GM21390 (cell line): ENCODE results near the gene MPDZ.

Source experiments
- ATAC-seq: cut with Tn5 transposase; IDR thresholded peaks from one replicate; pipeline ENCODE4 v1.9.1; 2021; ENCODE audit not compliant: unreplicated experiment

The MPDZ gene

DNA sequence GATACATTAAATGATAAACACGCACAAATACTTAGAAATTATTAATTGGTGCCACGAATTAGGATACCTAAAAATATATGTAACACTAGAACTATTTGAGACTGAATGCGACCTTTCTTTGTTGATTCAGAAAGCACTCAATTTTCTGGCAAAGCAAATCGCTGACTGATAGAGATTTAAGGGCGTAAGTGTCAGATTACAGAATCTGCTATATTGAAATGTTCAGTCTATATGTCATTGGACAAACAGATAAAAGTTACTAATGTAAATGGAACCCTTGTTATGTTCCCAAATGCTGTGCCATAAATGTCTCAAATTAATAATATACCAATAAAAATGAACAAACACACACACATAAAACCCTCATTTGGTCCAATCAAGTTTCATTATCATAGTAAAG lies 137.9 kb downstream of the MPDZ start:
- ATAC-seq, result no peak

DNA sequence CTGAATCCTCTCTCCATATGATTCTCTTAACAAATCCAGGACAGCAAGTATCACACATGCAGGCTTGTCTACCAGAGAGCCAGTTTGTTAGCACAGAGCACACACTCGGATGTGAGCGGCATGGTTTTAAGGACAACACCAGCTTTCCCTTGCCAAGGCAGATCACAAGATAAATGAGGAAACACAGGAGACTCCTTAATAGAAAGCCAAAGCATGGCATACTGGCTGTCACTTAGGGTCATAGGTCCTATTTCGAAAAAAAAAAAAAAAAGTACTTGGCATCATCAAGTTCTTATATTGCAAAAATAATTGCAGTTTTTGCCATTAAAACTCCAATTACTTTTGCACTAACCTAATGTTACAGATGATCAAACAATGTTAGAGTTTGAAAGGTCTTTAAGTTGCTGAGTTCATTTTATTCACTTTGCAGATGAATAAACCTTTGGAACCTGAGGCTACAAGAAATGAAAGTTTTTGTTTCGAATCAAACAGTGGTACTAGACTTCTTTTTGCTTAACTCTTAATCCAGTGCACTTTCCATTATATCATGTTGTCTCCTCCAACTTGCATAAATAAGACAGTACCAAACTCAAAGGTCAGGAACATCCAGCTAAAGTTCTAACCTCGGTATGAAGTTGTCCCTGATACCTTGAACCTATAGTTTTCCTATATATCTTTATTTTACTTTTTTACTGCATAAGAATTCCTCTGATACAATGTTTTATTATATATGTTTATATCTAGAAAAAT lies 138.5 kb downstream of the MPDZ start:
- ATAC-seq, result no peak

DNA sequence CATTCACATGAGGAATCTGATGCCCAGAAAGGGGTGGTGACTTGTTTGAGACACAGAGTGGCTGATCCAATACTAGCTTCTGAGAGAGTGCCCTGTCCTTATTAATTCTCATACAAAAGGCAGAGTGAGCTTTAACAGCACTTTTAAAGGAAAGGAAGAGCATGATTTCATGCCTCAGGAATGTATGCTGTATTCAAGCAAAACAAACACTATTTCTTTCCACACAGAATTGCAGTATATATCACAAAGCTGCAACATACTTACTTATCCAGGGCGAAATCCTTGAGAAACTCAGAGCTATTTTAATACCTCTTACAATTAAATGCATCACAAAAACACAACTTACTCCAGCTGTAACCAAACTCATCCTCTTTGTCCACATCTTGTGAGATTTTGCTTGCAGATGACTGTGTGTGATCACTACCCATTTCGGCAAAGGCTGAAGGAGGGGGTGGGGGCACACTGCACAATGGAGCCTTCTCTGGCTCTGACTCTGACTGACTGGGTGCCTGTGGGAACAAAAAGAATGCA lies 139.8 kb downstream of the MPDZ start:
- ATAC-seq, result no peak

DNA sequence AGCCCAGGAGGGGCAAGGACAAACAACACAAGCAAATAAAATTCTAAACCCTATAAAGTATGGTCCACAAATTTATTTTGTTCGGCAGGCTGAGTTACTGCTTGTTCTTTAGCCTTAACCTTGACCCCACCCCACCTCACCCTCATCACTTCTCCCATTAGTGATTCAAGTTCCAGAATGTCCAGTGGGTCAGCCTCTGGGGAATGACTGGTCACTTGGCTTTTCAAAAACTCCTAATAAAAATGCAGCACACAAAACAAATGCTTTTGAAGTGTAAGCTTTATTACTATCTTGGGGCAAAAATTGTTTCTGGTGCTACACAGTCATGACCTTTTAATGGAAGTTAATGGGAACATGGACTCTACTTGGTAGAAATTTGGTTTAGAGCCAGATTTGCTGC lies 142.1 kb downstream of the MPDZ start:
- ATAC-seq, result no peak

DNA sequence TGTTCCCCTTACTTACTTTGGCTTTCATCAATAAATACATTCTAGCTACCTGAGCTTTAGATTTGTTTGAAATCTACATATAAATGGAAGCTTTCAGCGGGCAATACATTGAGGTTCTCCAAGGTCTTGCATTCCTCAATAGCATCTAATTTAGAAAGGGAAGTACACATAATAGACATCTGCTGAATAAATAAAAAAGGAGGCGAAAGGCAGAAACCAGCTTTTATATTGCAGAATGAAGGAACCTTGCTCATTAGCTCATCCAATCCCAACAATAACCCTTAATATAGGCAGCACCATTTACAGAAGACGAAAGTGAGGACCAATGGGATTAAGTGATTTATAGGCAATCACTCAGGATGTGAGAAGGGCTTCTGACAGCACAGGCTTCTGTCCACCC lies 147.5 kb downstream of the MPDZ start:
- ATAC-seq, result no peak

DNA sequence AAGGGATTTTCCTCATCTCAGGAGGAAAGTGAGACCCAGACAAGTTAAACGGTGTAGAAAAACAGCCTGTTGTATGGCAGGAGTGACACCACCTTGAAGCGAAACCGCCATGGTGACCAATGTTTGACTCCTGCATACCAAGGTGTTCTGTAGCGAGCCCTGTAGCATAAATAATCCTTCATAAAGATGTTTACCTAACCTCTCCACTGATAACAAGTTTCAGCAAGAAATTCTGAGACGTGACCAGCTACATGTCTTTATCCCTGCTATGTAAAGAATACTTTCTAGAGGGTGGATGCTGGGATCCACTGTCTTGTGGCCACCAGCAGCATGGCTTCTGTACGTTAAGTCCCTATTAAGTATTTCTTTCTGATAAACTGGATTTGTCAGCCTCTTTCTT lies 148.1 kb downstream of the MPDZ start:
- ATAC-seq, result no peak

DNA sequence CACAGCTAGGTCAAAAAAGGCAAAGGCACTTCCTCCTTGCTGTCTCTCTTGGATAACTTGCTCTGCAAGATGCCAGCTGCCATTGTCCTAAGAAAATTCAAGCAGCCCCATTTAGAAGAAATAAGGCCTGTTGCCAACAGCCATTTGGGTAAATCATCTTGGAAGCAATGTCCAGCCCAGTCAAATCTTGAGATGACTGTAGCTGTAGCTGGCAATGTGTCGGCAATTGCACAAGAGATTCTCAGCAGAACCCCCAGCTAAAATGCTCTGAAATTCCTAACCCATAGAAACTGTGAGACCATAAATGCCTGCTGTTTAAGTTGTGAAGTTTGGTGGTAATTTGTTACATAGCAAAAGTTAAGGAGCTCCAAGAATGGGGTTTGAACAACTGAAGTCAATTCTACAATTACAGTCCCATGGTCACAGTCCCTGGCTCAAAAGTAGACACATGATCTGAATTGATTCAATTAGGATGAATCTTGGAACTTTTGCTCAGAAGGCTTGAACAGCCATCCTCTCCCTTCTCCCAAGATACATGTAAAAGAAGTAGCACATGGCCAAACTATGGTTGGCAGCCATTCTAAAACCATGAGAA lies 151.1 kb downstream of the MPDZ start:
- ATAC-seq, result no peak

DNA sequence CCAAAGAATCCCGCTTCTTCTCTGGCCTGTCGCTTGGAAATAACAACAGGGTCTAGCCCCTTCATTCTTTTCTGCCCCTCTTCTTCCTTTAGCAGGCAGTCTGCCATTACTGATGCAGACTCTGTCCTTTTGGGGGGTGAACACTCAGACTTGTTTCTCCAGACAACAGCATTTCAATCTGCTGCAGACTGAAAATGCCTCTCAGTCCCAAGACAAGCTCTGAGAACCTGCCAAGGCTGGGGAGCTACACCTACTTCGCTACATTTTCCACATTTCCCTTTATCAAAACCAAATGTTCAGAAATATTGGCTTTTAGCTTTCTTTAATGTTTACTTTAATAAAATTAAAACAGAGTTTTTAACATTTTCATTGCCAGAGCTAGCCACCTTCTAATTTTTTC lies 152.4 kb downstream of the MPDZ start:
- no peak for ATAC-seq

DNA sequence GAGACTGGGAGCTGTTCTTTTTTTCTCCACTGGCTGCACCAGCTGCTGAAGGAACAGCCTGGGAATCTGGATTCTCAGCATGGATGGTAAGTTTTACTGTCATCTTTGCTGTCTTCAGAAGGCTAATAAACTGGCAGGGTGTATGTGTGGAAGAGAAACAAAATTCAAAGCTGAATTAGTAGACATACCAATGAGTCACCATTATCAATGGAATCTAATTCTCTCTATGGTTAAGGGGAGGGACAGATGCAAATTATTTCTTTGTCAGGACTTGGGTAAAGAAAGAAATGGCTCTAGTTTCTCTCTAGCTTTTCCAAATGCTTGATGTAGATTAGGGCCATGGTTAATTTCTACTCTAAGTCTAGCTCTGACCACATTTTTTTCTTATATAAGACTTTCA lies 154.2 kb downstream of the MPDZ start:
- no peak for ATAC-seq

DNA sequence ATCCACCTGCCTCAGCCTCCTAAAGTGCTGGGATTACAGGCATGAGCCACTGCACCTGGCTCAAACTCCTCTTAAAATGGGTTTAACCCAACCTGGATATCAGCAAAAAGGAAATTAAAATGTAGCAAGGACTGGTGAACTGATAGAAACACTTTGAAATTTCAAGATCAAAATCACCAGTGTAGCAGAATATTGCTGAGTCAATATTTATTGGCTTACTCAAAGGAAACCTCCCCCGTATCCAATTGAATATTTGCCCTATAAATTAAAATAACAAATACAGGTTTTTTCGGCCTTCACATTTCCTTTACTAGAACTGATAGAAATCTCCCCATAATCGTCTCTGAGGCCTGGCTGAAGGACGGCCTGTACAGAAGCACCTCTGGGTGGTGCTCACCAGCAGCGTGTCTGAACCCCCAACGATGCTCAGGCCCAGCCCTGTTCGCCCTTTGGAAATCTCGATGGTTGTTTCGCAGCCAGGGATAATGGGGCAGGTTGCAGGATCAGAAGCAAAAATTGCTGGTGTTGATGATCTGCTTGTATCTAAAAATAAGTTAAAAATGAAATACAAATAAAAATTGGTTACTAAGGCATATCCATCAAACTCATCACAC lies 156.6 kb downstream of the MPDZ start:
- ATAC-seq, result no peak

DNA sequence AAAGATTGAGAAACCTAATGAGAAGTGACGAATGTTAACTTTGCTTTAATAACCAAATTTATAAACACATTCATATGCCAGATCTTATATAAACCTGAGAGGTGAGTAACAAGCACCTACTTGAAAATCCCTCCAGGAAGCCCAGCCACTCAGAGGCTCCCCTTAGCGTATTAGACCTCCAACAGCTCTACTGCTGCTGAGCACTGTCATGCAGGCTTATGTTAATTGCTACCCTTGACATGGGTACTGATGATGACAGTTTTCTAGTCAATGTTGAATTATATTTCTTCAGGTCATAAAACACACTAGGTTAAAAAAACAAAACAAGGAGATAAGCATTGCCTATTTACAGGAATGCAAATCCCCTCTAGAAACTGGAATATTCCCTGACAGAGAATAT lies 161.2 kb downstream of the MPDZ start:
- ATAC-seq, result no peak

DNA sequence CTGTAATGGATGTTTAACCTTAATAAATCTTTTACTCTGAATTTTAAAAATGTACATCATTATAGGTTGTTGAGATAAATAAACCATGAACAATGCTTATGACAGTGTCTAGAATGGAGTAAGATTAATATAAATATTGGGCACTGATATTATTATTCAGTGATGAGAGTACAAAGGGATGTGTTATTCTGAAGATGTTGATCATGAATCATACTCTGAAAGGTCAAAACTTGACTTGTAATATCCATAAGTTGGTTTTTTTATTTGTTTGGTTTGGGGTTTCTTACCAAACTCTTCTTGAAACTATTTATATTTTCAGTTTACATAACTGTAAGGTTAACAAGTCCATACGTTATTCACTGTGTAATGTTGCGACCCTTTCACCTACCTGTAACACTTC lies 163.2 kb downstream of the MPDZ start:
- no peak for ATAC-seq

DNA sequence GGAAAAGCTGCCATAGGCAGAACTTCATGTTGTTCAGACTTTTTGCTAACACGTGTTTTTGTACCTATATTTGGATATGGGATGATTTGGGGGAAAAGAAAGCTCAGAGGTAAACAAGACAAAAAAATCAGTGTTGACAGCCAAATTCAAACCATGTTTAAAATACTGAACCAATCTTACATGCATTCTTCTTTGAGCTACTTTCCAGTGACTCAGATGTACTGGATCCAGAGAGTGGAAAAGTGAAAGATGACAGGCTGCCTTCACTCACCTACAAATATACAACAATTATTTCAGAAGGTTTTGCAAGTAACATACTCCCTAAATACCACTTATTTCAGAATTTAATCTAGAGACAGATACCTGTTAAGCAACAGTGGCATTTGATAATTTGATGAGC lies 165.7 kb downstream of the MPDZ start:
- no peak for ATAC-seq

DNA sequence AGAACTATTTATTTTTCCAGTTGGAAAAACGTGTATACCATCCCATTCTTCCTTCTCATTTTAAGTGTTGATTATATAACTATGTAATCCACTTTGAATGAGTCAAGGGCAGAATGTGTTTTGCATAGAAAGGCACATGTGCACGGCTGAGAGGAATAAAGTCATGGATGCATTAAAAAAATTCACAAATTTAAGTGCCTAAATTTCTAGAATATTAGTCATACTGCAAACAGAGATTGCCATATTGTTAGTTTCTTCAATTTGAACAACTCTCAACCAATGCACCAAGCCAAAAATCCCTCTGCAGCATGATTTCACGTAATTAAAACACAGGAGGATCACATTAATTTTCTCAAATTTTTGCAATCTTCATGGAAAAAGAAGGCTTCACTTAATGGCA lies 166.3 kb downstream of the MPDZ start:
- no peak for ATAC-seq

DNA sequence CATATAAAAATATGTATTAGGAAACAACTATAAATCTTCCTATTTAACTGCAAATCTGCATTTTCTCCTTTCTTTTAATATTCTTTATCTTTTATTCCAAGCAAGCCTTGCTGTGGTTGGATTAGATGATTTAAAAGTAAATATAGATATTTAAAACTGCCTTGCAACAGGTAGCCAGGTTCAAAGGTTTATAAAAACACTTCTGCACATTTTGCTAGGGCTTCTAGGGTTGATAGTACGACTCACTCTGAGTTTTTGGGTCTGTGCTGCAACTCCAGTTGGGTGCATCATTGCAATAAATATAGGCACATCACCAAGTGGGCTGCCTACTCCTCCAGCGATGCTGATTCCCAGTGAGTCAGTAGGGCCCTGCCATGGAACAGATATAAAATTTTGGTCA lies 167.7 kb downstream of the MPDZ start:
- no peak for ATAC-seq

DNA sequence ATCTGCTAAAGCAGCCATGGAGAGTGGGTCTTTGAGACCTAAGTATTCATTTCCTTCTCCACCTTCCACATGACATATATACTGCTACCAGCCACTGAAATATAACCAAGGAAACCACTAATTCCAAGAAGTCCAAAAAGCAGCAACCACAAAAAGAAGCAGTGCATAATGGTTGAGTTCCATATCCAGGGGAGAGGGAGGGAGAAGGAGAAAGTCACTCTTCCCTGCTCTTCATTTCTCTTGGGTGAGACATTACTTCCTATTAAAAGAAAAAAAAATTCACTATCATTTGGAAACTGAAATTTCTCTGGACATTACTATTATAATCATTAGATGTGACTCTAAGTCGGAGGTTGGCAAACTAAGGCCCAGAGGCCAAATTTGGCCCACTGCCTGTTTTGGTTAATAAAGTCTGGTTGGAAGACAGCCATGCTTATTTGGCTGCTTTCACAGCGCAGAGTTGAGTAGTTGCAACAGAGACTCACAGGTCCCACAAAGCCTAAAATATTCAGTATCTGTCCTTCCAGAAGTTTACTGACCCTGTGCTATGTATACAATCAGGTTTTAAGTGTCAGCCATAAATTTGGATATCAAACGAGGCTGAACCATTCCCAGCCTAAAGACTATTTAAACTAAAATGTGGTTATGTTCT lies 168.6 kb downstream of the MPDZ start:
- no peak for ATAC-seq

DNA sequence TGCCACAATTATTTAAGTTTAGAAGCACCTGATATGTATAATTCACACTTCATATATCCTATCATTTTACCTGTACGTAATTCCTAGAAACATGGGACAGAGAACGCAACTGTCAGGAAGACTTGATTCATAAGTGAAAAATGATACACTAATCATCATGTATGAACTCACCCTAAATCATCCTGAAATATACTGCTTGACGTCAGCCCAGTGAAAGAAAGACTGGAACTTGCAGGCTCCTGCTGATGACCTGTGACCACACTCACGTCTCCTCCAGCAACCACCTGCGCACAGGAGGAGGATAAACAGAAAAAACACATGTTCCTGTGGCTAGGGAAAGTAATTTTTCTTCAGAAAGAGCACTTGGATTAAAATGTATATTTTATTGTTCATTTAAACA lies 169.7 kb downstream of the MPDZ start:
- ATAC-seq, result no peak

DNA sequence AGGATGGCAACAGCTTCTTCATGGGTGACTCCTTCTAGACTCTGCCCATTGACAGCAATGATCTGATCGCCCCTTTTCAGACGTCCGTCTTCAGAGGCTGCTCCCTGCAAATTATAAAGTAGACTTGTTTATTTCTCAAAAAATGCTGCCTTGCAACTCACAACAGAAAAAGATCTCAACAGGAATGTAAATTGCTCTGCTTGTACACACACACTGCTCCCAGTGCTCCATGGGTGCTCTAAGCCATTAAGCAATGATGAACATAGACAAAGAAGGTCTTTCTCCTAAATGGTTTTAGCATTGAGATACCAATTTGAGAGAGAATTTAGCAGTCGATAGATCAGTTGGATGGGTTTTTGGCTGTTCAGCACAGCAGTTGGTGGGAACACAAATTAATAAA lies 172.5 kb downstream of the MPDZ start:
- no peak for ATAC-seq

DNA sequence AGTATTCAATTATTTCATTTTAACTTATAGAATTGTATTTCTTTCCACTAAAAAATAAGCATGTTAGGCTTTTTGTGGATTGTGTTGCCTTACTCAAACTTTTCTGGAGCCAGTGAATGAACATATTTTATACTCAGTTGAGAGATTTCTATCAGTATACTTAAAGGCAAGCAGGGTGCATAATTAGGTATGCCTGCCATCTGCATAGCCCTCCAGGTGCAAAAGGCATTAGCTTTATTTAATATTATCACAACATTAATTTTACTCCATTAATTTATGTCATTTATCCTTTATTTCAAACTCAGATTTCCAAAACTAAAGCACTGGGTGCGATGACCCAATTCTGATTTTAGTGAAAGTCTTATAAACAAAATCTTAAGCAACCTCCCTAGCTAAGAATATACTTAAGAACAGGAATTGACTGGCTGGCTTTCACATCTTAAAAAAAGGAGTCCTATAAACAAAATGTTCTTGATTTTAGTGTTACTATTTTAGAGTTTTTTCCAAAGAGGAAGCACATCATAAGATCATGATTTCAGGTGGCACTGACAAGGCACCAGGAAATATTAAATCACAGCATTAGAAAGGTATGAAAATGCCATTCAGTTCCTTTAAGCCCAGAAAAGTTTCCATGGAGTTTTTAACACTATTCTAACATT lies 178.4 kb downstream of the MPDZ start:
- ATAC-seq, result no peak

DNA sequence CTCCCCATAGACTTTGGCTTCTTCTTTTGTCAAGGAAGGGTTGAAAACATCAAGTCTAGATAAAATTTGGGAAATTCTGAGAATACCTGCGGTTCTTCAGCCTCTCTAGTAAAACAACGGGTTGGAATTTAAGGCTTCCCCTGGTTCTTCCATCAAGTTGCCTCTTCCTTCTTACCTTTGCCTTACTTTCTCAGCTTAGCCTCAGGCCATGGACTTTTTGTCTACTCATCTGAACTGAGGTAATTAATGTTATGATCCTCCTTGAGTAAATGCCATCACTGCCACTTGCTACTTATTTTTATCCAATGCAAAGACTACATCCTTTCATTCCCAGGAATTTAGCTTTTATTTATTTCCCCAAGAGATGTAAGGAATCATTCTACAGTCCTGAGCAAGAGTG lies 184.4 kb downstream of the MPDZ start:
- ATAC-seq, result no peak

DNA sequence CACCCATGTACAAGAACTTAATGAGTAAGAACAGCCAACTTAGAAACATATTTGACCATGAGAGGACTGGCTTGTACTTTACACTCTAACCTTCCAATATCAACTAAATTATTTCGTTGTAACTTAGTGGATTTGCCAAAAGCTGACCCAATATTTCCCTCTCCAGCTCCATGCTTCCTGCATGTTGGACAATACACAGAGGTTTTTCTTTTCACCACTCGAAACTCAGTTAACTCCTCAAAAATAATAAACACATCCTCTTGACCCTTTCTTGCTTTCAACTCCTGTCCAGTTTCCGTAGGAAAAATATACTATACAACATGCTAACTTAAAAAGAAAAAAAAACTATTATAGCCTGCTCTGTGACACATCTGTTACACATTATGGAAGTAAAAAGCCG lies 188.9 kb downstream of the MPDZ start:
- no peak for ATAC-seq
